T-helper 9 cell (primary cell): Measurements from ENCODE around the gene ADAMTS7.
"Not testable (repeated sequence)": the region's sequence is repeated elsewhere in the genome, so short reads cannot be mapped to it uniquely, and the experiment has no call there.

Experiments used
- DNase-seq: peaks from one replicate; pipeline ENCODE4 v3.0.0-alpha.2; 2020
- total RNA-seq, 2 donors: gene quantifications; one replicate each; lab custom pipeline; 2026; lab: John Stamatoyannopoulos, UW

Gene ADAMTS7
- total RNA-seq, result 0 to 0.35 reads per million in 2 donors

GRCh38 chr15:78811124-78811824 lies at the start of gene ADAMTS7:
Gene ADAMTS7 (minus strand): TSS chr15:78811464. CDS start chr15:78811220, 244 bp downstream.
- peak; percentile 62 for DNase-seq

GRCh38 chr15:78859971-78860719 lies 48.9 kb upstream of the ADAMTS7 start:
- peak; percentile 47 for DNase-seq

- no peak for DNase-seq
Observed at GRCh38 chr15:78855746-78856145, 44.5 kb upstream of the ADAMTS7 start.

GRCh38 chr15:78854833-78855372 lies 43.6 kb upstream of the ADAMTS7 start:
- DNase-seq, result no peak

GRCh38 chr15:78853500-78853899 lies 42.2 kb upstream of the ADAMTS7 start:
- no peak for DNase-seq

- no peak for DNase-seq
Observed at GRCh38 chr15:78850941-78851755, 39.9 kb upstream of the ADAMTS7 start.

GRCh38 chr15:78850352-78850751 lies 39.1 kb upstream of the ADAMTS7 start:
- DNase-seq, result no peak

- DNase-seq, result not testable (repeated sequence)
Observed at GRCh38 chr15:78847387-78847906, 36.2 kb upstream of the ADAMTS7 start.

GRCh38 chr15:78846906-78847305 lies 35.6 kb upstream of the ADAMTS7 start:
- DNase-seq, result not testable (repeated sequence)

- no peak for DNase-seq
Observed at GRCh38 chr15:78842519-78842918, 31.3 kb upstream of the ADAMTS7 start.

GRCh38 chr15:78841891-78842290 lies 30.6 kb upstream of the ADAMTS7 start:
- DNase-seq, result no peak

- DNase-seq, result no peak
Observed at GRCh38 chr15:78841376-78841706, 30.1 kb upstream of the ADAMTS7 start.

GRCh38 chr15:78840661-78841375 lies 29.6 kb upstream of the ADAMTS7 start:
- no peak for DNase-seq

- not testable (repeated sequence) for DNase-seq
Observed at GRCh38 chr15:78839151-78839550, 27.9 kb upstream of the ADAMTS7 start.

- DNase-seq, result no peak
Observed at GRCh38 chr15:78838489-78838888, 27.2 kb upstream of the ADAMTS7 start.

GRCh38 chr15:78837543-78837942 lies 26.3 kb upstream of the ADAMTS7 start:
- no peak for DNase-seq

- no peak for DNase-seq
Observed at GRCh38 chr15:78837131-78837530, 25.9 kb upstream of the ADAMTS7 start.

GRCh38 chr15:78836333-78836732 lies 25.1 kb upstream of the ADAMTS7 start:
- DNase-seq, result no peak

- DNase-seq, result no peak
Observed at GRCh38 chr15:78831229-78832207, 20.3 kb upstream of the ADAMTS7 start.

- DNase-seq, result no peak
Observed at GRCh38 chr15:78830514-78831228, 19.4 kb upstream of the ADAMTS7 start.
